ENCODE data around the gene CTNNB1. TPM values are rescaled to one million over a fixed set of nuclear protein-coding genes. Genes with fewer than 3 reads are reported as not detected.

The CTNNB1 gene
- polyA plus RNA-seq, 1 donor (not counting 4 experiments of a cell fraction or from before 2014, with no cell fraction given) = 644 TPM

DNA sequence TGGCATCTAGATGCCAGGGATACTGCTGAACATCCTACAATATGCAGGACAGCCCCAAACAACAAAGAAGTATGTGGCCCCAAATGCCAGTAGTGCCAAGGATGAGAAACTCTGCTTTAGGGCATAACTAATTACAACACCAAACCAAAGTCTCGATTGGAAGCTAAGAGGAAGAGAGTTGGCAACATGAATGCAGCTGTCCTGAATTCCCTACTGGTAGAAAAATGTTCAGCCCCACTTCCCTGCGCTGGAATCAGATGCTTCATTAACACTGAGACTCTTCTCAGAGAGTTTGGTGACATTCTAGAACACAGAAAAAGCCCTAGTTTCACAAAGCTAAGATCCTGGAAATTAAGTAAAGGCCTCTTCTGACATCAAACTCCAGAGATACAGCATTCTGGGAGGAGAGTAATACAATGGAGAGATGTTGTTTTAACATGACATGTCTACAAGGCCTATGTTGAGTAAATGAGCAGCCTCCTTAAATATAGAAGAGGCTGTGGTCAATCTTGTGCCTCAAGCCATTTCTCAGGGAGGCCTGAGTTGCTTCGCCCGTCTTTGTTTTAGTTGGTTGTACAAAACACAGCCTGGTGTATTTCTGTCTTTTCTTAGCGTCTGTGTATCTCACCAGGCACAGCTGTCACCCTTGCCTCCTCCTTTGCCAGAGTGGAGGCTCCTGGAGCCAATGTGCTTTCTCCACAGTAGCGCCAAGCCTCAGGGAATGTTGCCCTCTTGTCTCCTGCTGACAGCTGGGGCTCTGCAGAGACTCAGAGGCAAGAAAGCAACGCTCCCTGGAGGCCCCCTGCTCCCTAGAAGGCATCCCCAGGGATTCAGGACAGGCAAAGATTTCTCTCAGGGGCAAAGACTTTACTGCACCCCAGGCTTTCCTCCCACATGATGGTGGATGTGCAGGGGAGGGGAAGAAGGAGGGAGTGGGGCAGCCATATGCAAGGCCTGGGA is 25.1 kb upstream of the CTNNB1 start:
- dilution Hi-C loops (cut with MboI; ENCODE audit: extremely low pct_ligation_motif_present, low sequenced_read_pairs) = no loop called here
- H4K20me1 ChIP-seq (ENCODE audit: control insufficient read depth, extremely low read depth, insufficient read depth, low read length) = no peaks in the 10 kb centered on the region
- H2AFZ ChIP-seq (ENCODE audit: control insufficient read depth, low read length) = no peak overlapping the region
- no peaks in the 10 kb centered on the region for H3K9me1 ChIP-seq (ENCODE audit: control insufficient read depth, extremely low read depth, insufficient read depth, low read length)
- FAIRE-seq (no peak), DNase-seq (ENCODE audit: low read depth, low spot score) (no peak)
- no peaks in the 10 kb centered on the region for H3K9me3 ChIP-seq (ENCODE audit: control insufficient read depth, low read depth, low read length)
- H3K9ac ChIP-seq (ENCODE audit: control insufficient read depth, extremely low read depth, insufficient read depth, low read length) = no peak overlapping the region
- H3K27ac ChIP-seq (ENCODE audit: control insufficient read depth, insufficient read depth, low read length) = no peak overlapping the region
- peaks cover 2% of the 10 kb centered on the region for H3K4me1 ChIP-seq (ENCODE audit: control insufficient read depth, extremely low read depth, insufficient read depth, low read length)
- no peaks in the 10 kb centered on the region for H3K36me3 ChIP-seq (ENCODE audit: control insufficient read depth in 2 of 2, extremely low read depth in 1 of 2, insufficient read depth in 2 of 2, low read length in 2 of 2)
- H3K27me3 ChIP-seq (ENCODE audit: control insufficient read depth, extremely low read depth, insufficient read depth, low read length) = peaks cover 3% of the 10 kb centered on the region
- H3K4me2 ChIP-seq (ENCODE audit: control insufficient read depth, extremely low read depth, insufficient read depth, low read depth, low read length) = no peak overlapping the region
- no peak overlapping the region for H3K4me3 ChIP-seq (ENCODE audit: control insufficient read depth in 2 of 3, extremely low read depth in 1 of 3, insufficient read depth in 2 of 3, low read depth in 1 of 3, low read length in 3 of 3)
- no peaks in the 10 kb centered on the region for H3K79me2 ChIP-seq (ENCODE audit: control insufficient read depth, insufficient read depth, low read length)
- TF ChIP-seq, protein P1, sequence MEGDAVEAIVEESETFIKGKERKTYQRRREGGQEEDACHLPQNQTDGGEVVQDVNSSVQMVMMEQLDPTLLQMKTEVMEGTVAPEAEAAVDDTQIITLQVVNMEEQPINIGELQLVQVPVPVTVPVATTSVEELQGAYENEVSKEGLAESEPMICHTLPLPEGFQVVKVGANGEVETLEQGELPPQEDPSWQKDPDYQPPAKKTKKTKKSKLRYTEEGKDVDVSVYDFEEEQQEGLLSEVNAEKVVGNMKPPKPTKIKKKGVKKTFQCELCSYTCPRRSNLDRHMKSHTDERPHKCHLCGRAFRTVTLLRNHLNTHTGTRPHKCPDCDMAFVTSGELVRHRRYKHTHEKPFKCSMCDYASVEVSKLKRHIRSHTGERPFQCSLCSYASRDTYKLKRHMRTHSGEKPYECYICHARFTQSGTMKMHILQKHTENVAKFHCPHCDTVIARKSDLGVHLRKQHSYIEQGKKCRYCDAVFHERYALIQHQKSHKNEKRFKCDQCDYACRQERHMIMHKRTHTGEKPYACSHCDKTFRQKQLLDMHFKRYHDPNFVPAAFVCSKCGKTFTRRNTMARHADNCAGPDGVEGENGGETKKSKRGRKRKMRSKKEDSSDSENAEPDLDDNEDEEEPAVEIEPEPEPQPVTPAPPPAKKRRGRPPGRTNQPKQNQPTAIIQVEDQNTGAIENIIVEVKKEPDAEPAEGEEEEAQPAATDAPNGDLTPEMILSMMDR (optimal IDR thresholded peaks at IDR 0.05 in 1 of 3, IDR thresholded peaks at IDR 0.05 in 1 of 3, conservative IDR thresholded peaks at IDR 0.05 in 1 of 3; ENCODE audit: extremely low read depth in 1 of 3, insufficient read depth in 2 of 3, low read length in 3 of 3) = no peak
- no peak for TF ChIP-seq EZH2 (IDR thresholded peaks at IDR 0.05; ENCODE audit: low read length)

DNA sequence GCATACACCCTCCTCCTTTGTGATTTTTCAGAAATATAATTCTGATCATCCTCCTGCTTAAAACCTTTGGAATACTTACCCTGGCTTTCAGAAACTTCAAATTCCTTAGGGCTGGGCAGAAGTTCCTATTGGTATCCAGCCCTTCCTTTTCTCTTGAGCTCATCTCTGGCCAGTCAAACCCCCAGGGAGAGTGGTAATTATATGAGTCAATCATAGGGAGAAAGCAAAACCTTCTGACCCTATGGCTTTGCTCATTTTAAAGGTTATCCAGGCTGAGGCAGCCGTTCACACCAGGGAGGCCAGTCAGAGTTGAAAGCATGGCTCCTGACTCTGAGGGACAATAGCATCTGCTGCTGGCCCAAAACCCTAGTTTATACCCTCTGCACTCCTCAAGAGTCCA is 23.9 kb upstream of the CTNNB1 start:
- no peak for DNase-seq (ENCODE audit: low read depth, low spot score)

More for the DNA sequence above, 23.9 kb upstream of the CTNNB1 start:
- TF ChIP-seq, protein P1 (optimal IDR thresholded peaks at IDR 0.05 in 1 of 3, IDR thresholded peaks at IDR 0.05 in 1 of 3, conservative IDR thresholded peaks at IDR 0.05 in 1 of 3; ENCODE audit: extremely low read depth in 1 of 3, insufficient read depth in 2 of 3, low read length in 3 of 3) = no peak
- no peak for TF ChIP-seq EZH2 (IDR thresholded peaks at IDR 0.05; ENCODE audit: low read length)
- Histone ChIP-seq H3K27ac (ENCODE audit: control insufficient read depth, insufficient read depth, low read length) (no peak overlapping the region), H3K27me3 (ENCODE audit: control insufficient read depth, extremely low read depth, insufficient read depth, low read length) (peaks cover 3% of the 10 kb centered on the region), H4K20me1 (ENCODE audit: control insufficient read depth, extremely low read depth, insufficient read depth, low read length) (no peaks in the 10 kb centered on the region), H3K4me2 (ENCODE audit: control insufficient read depth, extremely low read depth, insufficient read depth, low read depth, low read length) (no peak overlapping the region), H3K9me3 (ENCODE audit: control insufficient read depth, low read depth, low read length) (no peaks in the 10 kb centered on the region), H3K79me2 (ENCODE audit: control insufficient read depth, insufficient read depth, low read length) (no peaks in the 10 kb centered on the region), H2AFZ (ENCODE audit: control insufficient read depth, low read length) (no peak overlapping the region), H3K9ac (ENCODE audit: control insufficient read depth, extremely low read depth, insufficient read depth, low read length) (no peak overlapping the region), H3K4me1 (ENCODE audit: control insufficient read depth, extremely low read depth, insufficient read depth, low read length) (no peaks in the 10 kb centered on the region), H3K36me3 (ENCODE audit: control insufficient read depth in 2 of 2, extremely low read depth in 1 of 2, insufficient read depth in 2 of 2, low read length in 2 of 2) (no peaks in the 10 kb centered on the region), H3K4me3 (ENCODE audit: control insufficient read depth in 2 of 3, extremely low read depth in 1 of 3, insufficient read depth in 2 of 3, low read depth in 1 of 3, low read length in 3 of 3) (no peak overlapping the region), H3K9me1 (ENCODE audit: control insufficient read depth, extremely low read depth, insufficient read depth, low read length) (no peaks in the 10 kb centered on the region)
- dilution Hi-C loops (cut with MboI; ENCODE audit: extremely low pct_ligation_motif_present, low sequenced_read_pairs) = no loop called here
- no peak for FAIRE-seq

All from keratinocyte (primary cell).